T-helper 1 cell treated with Interleukin-12 subunit alpha and Interleukin-12 subunit beta and Interleukin-4 antibody, amounts not matched to agents 30 ng/mL and 1 ng/mL, for 36 hours (primary cell): Measurements from ENCODE around the gene HSPA14. TPM values are rescaled to one million over a fixed set of nuclear protein-coding genes. Genes with fewer than 3 reads are reported as not detected.
"Not testable (repeated sequence)": the region's sequence is repeated elsewhere in the genome, so short reads cannot be mapped to it uniquely, and the experiment has no call there.

Experiments
- intact Hi-C: fragments of 100-400 bp; cut with micrococcal nuclease; formaldehyde crosslinking; loops from one replicate; pipeline ENCODE4 v1.15.1; 2024
- total RNA-seq: library from RNA; stranded (reverse); gene quantifications from 2 replicates; pipeline ENCODE4 v1.2.3, GENCODE V29; 2022

The HSPA14 gene
- total RNA-seq, 1 donor from 2014 or later = 23.8 TPM

DNA sequence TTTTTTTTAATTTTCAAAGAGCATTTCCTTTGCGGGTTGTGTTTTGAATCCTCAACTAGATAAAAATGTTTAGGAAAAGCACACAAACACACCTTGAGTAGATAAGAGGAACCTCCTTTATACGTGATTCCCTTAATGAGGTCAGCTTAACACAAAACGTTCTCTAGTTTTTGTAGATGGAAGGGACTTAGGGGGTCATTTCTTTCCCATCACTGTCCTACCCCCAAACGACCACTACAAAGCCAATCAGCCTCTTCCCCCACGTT is 41.8 kb downstream of the HSPA14 start:
- intact Hi-C loops = loop anchor here (1.0 to 10.0 kb wide), 9 partner anchors 209 to 1533 kb away; partner anchors contain the start of genes ACBD7, FAM171A1, PRPF18 and RPP38

DNA sequence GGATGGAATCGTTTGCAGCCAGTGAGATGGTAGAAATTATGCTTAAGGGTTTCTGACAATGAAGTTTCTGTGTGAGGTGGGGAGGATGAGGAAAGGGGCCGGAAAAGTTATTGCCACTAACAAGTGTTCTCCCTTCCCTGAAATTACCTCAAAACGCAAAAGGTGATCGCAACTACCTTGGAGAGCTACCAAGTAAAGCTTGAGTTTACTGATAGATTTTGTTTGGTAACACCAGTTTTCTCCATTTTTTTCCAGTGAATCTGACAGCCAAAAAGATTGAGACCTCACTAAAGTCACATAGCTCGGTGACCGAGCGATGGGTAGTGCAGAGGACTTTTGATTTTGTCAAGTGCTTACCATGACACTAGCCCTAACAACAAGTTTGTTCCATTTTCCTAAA is 42.1 kb downstream of the HSPA14 start:
- intact Hi-C loops = loop anchor here (10.0 kb wide), 1 partner anchor 495 kb away; the partner anchor contains the start of gene FAM171A1

DNA sequence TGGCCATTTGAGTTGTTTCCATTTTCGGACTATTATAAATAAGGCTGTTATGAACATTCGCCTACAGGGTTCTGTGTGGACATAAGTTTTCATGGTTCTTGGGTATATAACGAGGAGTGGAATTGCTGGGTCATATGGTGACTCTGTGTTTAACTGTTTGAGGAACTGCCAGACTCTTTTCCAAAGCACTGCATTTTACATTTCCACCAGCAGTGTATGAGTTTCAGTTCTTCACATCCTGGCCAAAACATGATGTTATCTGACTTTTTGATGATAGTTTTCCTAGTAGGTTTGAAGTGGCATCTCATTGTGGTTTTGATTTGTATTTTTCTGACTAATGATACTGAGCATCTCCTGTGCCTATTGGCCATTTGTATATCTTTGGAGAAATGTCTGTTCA is 46.0 kb downstream of the HSPA14 start:
- intact Hi-C loops = loop anchor here (10.0 kb wide), 1 partner anchor 491 kb away; the partner anchor contains the start of gene FAM171A1

DNA sequence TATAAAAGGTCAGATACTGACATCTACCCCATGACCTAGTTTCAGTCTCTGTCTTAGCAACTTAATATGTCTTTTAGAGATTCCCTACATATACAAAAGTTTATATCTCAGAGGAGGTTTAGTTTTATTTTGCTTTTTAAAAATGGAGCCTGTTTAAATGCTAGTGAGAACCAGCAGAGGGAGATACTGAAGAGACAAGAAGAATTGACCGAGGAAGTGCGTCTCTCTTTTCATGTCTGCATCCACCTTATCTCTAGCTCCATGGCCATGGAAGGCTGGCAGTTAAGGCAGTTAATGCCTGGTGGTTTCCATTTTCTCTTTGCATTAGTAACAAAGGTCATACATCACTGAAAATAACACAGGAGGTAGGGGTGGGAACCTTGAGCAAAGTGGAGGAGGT is 51.2 kb downstream of the HSPA14 start:
- intact Hi-C loops = loop anchor here (10.0 kb wide), 1 partner anchor 485 kb away; the partner anchor contains the start of gene FAM171A1

DNA sequence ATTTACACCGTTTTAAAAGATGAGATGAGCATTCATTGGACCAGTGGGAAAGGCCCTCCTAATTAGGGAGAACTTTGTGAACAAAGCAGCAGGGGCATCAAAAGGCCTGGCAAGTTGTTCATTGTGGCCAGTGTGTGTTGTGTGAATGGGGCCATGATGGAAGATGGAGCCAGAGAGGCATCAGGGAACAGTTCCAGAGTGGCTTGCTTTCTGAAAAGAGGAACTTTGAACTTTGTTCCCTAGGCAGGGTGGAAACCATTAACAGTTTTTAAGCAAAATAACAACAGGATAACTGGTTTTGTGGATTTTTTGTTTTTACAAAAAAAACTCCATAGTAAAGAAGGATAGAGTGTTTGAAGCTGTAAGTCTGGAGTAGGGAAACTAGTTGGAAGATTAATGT is 53.0 kb downstream of the HSPA14 start:
- intact Hi-C loops = no loop called here

DNA sequence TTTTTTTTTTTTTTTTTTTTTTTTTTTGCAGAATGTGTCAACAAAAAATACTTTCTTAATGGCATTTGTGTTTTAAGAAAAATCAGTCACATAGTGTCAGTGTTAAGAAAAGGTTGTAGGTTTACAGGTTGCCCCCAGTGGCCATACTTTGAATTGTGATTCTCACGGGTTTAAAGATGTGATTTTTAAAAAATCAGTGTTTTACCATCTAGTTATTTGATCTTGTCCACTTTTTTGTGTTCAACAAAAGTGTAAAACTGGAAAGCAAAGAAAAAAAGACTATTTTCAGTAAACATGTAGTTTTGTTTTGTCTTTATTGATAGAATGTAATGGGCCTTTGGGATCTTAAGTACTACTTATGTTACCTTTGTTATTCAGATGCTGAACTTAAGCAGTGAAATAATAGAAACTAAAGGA is 66.2 kb downstream of the HSPA14 start:
- intact Hi-C loops = loop anchor here (1.0 kb wide), 3 partner anchors 26 to 66 kb away; partner anchors contain the start of genes CDNF, DCLRE1C, HSPA14 and MSANTD7

DNA sequence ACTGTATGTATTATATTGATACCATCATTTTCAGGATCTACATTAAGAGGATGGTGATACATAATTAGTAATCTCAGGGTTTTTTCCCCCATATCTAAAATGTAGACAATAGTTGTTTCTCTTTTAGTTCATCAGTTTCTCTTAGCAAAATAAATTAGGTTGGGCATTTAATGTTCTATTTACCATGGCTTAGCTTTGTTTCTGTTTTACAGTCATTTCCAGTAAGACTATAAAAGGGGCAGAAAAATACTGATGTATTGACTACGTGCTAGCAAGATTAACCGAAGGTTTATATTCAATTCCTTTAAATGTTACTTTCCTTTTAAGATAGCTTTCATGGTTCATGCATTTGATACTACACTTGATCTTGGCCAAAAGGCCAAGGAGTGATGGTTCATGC is 66.8 kb downstream of the HSPA14 start:
- intact Hi-C loops = loop anchor here (1.0 kb wide), 3 partner anchors 27 to 67 kb away; partner anchors contain the start of genes CDNF, DCLRE1C, HSPA14 and MSANTD7

DNA sequence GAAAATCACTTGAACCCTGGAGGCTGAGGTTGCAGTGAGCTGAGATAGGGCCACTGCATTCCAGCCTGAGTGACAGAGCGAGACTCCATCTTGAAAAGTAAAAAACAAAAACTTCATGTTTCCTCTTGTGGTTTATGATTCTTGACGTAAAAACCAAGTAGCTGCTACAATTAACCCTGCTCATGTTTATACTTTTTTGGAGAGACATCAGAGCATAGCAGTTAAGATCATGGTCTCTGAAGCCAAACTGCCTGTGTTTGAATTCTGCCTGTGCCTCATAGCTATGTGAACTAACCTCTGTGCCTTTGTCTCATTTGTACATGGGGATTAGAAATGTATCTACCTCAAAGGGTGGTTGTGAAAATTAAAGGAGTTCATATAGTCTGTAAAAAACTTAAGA is 67.8 kb downstream of the HSPA14 start:
- intact Hi-C loops = no loop called here

DNA sequence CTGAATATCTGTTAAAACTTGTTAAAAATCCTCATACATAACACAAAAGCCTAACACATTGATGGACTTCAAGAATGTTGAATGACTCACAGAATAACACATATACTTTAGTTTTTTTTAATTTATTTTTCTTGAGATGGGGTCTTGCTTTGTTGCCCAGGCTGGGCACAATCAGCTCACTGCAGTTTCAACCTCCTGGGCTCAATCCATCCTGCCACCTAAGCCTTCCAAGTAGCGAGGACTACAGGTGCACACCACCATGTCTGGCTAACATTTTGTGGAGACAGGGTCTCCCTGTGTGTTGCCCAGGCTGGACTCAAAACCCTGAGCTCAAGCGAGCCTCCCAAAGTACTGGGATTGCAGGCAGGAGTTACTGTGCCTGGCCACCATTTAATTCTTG is 68.7 kb downstream of the HSPA14 start:
- intact Hi-C loops = no loop called here

DNA sequence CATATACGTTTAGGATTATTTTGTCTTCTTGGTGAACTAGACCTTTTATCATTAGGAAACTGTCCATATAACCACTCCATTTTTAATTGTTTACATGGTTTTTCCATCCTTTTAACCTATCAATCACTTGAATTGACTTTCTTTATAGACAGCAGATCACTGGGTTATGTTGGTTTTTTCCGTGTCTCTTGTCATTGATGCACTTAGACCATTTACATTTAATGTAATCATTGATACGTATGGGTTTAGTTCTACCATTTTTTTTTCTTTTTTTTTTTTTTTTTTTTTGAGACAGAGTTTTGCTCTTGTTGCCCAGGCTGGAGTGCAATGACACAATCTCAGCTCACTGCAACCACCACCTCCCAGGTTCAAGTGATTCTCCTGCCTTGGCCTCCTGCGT is 69.5 kb downstream of the HSPA14 start:
- intact Hi-C loops = not testable (repeated sequence)

DNA sequence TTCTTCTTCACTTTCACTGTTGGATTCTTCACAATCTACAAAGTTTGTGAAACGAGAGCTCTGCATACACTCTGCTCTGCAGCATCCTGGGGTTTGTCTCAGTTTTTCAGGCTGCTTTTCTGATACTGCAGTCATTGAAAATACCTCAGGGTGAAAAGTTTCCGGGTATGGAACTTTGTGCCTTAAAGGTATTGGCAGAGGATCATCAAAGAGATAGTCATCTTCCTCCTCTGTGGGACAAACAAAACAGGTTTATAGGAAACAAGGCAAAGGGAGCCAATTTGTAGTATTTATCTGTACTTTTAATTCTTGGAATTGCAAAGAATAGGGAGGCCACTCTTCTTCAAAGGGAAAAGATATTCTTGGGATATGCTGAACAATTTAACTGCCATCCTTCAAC is 71.0 kb downstream of the HSPA14 start:
- intact Hi-C loops = no loop called here

DNA sequence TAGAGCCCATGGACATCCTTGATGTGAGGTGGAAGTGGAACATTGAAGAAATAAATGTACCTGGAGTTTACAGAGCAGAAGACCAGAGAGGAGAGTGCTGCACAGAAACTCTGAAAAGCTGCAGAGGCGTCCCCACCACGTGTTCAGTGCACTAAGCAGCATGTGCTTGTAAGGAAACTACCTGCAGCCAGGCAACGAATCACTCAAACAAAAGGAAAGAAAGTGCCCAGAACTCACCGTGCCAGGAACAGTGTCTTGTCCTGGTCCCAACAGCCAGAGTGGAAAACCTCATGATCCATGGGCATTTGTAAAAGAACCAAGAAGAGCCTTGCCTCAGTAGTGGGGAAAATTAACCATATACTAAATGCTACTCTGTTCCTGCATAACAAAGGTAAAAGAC is 72.8 kb downstream of the HSPA14 start:
- intact Hi-C loops = no loop called here

DNA sequence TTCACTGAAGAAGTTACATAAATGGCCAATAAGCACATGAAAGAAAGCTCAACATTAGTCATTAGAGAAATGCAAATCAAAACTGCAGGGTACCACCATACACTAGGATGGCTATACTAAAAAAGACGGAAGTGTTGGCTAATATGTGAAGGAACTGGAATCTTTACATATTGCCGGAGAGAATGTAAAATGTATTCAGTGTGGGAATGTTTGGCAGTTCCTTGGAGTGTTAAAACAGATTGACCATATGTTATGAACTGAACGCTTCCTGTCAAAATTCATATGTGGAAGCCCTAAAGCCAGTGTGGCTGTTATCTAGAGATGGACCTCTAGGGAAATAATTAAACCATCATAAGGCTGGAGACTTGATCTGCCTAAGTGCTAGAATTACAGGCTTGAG is 73.7 kb downstream of the HSPA14 start:
- intact Hi-C loops = no loop called here

DNA sequence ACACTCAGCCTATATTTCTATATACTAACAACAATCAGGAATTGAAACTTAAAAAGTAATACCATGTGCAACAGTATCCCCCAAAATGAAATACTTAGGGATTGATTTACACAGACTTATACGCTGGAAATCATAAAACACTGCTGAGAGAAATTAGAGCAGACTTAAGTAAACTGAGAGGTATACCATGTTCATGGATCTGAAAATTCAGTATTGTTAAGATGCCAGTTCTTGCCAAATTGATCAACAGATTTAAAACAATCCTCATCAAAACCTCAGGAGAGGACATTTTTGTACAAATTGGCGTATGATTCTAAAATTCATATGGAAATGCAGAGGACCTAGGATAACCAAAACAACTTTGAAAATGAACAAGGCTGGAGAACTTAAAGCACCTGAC is 78.5 kb downstream of the HSPA14 start:
- intact Hi-C loops = no loop called here

DNA sequence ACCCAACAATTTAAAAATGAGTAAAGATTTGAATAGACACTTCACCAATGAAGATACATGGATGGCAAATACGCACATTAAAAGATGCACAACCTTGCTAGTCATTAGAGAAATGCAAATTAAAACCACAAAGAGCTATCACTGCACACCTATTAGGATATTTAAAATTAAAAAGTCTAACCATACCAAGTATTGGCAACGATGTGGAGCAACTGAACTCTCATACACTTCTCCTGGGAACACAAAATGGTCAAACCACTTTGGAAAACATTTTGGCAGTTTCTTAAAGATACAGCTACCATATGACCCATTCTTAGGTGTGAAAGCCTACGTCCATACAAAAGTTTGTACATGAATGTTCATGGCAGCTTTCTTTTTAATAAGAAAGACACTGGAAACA is 79.7 kb downstream of the HSPA14 start:
- intact Hi-C loops = no loop called here

DNA sequence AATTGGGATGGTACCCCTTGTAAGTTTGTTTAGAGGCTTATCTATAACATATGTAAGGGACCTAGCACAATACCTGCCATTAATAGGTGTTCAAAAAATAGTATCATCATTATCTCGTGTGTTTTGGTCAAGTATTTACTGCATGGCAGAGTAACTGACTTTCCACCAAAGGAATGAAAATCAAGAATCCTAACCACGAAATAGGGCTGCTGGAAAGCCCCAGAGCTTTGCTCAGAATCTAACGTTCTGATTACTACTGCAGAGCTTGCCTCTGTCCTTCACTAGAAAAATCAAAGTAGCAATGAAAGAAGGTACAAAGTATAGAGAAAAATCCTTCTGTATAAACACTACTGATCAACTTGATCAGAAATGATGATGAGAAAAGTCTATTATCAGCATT is 80.9 kb downstream of the HSPA14 start:
- intact Hi-C loops = no loop called here

Other genes starting within 250 kb of the HSPA14 start
- gene FAM107B, start 63.4 kb upstream of the HSPA14 start, total RNA-seq = 210 and 220 TPM in 2 replicates
- gene CDNF, start 269 bp upstream of the HSPA14 start, total RNA-seq = 0.88 and 1.3 TPM in 2 replicates
- gene MSANTD7, start within 50 bp of the HSPA14 start, total RNA-seq = 21.9 and 23.0 TPM in 2 replicates
- 19.4 and 26.8 TPM in 2 replicates for gene SUV39H2, start 40.6 kb downstream of the HSPA14 start, total RNA-seq
- gene DCLRE1C, start 115.8 kb downstream of the HSPA14 start, total RNA-seq = 34.3 and 36.7 TPM in 2 replicates
- gene MEIG1, start 121.1 kb downstream of the HSPA14 start, total RNA-seq = not detected in 2 replicates
- gene OLAH, start 205.6 kb downstream of the HSPA14 start, total RNA-seq = 2.9 and 3.4 TPM in 2 replicates